22Rv1 (cell line): ENCODE data around the gene TMUB2.

Experiments used
- CTCF ChIP-seq: fragments of 450-650 bp; IDR thresholded peaks from 2 replicates; pipeline ENCODE4 v1.5.1; 2017; ENCODE audit warnings: mild to moderate bottlenecking
- ZFX ChIP-seq: fragments of 450-650 bp; IDR thresholded peaks from 2 replicates; pipeline ENCODE4 v1.6.1; 2017; ENCODE audit warnings: antibody characterized with exemption, borderline replicate concordance

- no peak for TF ChIP-seq CTCF
- no peak for TF ChIP-seq ZFX
Observed at GRCh38 chr17:44199553-44200477, 13.0 kb downstream of the TMUB2 start, which contains the start of gene ATXN7L3.
